ENCODE results near the gene C10orf71.

Gene C10orf71

GRCh38 chr10:49375611-49376010, 76.6 kb downstream of the C10orf71 start:
- no peak for DNase-seq (ENCODE audit: low read depth in 2 of 2)

Data from stimulated activated CD4-positive, alpha-beta T cell treated with anti-CD3 and anti-CD28 coated beads, Interleukin-15, amount 100 ng/mL, for 48 hours (primary cell).